Lung microvascular endothelial cell (primary cell): Measurements from ENCODE around the gene CHRND. TPM values are rescaled to one million over a fixed set of nuclear protein-coding genes. Genes with fewer than 3 reads are reported as not detected.
A peak's percentile ranks its signal among the peaks of the same experiment; 100 is the strongest.
"Not testable (repeated sequence)": the region's sequence is repeated elsewhere in the genome, so short reads cannot be mapped to it uniquely, and the experiment has no call there.

Source experiments
- DNase-seq, 2 donors: peaks; one replicate each; pipeline versions ENCODE4 v3.0.0 to v3.0.0-alpha.2; 2010; ENCODE audit warnings: low read depth in 2 of 2
- total RNA-seq: library from RNA; depleted of rRNA; stranded (reverse); fragments of >200 nt; gene quantifications from 2 replicates; pipeline ENCODE4 v1.2.1, GENCODE V29; 2014

CHRND gene
- total RNA-seq, 1 donor from 2014 or later: not detected

DNA sequence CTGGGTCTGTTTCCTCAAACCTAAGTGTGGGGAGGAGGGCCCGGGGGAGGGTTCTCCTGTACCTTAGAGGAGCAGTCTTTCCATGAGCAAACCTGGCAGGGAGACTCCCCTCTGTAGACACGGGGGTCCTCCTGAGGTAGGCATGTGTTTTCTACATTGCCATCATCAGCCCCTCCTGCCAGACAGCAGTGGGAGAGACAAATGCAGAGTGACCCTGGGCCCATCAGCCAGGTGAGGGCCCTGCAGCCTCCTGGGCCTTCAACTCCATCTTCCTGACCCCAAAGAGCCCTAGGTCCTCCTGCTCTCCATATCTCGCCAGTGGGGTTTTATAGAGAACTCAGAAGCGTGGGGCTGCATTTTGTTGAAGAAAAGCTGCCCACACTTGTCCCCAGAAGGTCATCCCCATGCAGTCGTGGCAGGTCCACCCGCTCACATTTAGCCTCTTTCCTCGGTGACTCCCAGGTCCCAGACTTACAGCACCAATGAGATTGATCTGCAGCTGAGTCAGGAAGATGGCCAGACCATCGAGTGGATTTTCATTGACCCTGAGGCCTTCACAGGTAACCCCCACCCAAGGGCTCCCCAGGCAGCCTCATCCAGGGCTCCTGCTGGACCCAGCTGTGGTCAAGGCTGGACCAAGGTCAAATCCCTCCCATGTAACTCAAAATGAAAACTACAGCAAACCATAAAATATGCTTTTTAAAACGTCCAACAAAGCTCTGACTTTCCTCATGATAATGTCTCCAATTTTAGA is 16.2 kb downstream of the CHRND start:
- DNase-seq: no peak

- no peak for DNase-seq
Observed at GRCh38 chr2:232542715-232543467, 16.9 kb downstream of the CHRND start.

- DNase-seq: no peak
Observed at GRCh38 chr2:232543491-232543890, 17.5 kb downstream of the CHRND start.

DNA sequence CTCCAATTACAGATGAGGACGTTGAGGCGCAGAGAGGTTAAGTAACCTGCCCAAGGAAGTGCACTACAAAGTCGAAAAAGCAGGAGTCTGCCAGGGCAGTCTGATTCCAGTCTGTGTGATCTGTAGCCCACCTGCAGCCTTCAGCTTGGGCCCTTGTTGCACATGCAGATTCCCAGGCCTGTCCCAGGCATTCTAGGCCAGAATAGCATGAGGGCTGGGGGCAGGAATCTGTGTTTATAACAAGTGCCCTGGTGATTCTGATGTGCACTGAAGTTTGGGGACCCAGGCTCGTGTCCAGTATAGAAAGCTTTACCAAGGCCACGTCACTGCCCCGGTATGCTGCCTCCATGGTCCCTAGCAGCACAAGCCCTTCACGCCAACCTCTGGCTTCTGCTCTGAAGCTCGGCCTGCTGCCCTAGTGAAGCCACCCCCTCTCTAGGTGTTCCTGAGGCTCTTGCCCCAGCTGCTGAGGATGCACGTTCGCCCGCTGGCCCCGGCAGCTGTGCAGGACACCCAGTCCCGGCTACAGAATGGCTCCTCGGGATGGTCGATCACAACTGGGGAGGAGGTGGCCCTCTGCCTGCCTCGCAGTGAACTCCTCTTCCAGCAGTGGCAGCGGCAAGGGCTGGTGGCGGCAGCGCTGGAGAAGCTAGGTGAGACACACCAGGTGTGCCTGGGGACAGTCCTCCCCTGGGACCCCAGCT is 18.1 kb downstream of the CHRND start:
- DNase-seq: no peak

DNA sequence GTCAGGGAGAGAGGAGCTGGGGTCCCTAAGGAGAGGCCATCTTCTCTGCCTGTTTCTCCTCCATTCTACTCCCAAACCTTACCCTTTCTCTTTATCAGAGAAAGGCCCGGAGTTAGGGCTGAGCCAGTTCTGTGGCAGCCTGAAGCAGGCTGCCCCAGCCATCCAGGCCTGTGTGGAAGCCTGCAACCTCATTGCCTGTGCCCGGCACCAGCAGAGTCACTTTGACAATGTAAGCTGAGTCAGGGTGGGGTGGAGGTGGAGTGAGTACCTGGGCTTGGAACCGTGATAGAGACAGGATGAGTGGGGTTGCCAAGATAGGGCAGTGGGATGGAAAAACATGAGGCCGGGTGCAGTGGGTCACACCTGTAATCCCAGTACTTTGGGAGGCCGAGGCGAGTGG is 18.7 kb downstream of the CHRND start:
- DNase-seq: no peak

- no peak for DNase-seq
Observed at GRCh38 chr2:232545511-232546375, 19.8 kb downstream of the CHRND start.

- DNase-seq: no peak
Observed at GRCh38 chr2:232547991-232548390, 22.0 kb downstream of the CHRND start.

GRCh38 chr2:232549655-232550353 is 23.8 kb downstream of the CHRND start:
- no peak for DNase-seq

DNA sequence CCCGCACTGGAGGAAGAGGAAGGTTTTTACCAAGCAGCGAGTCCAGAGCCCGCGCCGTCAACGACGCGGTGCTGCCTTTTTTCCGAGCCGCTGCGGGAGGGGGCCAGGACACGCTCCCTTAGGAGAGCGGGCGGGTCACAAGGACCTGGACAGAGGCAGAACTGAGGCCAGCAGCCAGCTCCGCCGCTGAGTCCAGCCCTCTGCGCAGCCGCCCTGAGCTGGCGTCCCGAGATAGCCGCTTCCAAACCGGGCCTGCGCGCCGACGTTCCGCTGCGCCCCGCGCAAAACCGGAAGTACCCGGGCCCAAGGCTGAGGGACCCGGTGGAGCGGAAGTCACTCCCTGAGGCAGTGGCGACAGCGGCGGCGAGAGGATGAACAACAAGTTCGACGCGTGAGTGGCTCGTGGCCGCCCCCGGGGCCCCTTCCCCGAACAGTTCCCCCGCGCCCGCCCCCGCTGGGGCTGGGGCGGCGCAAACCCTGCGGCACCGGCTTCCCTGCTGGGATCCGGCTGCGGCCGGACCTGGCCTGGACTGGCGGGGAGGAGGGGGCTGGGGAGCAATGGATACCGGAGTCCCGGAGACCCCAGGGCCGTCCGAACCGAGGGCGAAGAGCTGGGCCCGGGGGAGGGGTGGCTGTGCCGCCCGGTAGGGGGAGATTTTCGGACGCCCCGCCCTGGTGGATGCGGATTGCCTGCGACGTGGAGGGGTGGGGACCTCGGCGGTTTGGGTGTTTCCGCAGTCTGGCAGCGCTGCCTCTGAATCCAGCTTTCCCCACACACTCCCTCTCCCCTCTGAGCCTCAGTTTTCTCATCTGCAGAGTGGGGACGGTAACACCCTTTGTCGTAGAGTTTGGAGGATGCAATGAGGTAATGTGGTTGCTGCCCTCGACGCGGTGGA is 24.6 kb downstream of the CHRND start, which contains the start of the genes EIF4E2 and TIGD1:
Gene EIF4E2 (plus strand): TSS at position 336 of the 896 bp plus-strand sequence. CDS start 36 bp downstream, at position 372.
Gene TIGD1 (minus strand): TSS at position 204 of the 896 bp plus-strand sequence. CDS start 675 bp downstream, outside the sequence.
- peak; percentile 96 to 97 for DNase-seq

DNA sequence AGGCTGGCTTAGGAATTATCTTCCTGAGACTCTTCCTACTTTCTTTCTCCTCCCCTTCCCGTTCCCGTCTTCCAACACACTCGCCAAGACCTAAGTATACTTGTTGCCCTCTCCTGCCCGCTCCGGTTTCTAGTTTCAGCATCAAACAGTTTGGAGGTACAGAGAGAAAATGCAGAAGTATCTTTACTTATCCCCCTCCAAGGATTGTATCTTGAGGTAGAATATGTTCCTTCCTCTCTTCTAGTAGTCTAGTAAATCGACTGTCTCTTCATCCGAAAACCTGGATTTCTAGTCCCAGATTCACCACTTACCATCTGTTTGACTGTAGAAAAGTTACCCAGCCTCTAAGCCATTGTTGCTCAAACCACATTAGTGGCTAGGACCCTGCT is 25.3 kb downstream of the CHRND start:
- DNase-seq: no peak

DNA sequence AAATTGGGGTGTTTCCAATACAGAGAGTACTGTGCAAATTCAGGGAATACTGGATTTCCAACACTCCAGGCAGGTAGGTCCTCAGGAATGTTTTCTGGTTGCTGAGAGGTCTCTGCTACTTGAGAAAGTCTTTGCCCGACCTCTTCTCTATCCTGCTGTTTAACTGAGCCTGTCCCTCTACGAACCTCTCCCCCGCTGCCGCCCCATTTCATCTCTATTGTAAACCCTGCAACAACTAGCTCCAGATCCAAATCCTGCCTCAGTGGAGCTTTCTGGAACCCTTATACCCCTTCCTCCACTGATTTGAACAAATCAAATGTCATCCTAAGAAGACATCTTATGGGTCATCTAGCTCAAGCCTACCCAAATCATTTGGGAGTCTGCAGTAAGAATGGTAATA is 25.8 kb downstream of the CHRND start:
- DNase-seq: no peak

GRCh38 chr2:232556426-232556825 is 30.5 kb downstream of the CHRND start:
- no peak for DNase-seq

GRCh38 chr2:232562515-232563151 is 36.7 kb downstream of the CHRND start:
- no peak for DNase-seq

DNA sequence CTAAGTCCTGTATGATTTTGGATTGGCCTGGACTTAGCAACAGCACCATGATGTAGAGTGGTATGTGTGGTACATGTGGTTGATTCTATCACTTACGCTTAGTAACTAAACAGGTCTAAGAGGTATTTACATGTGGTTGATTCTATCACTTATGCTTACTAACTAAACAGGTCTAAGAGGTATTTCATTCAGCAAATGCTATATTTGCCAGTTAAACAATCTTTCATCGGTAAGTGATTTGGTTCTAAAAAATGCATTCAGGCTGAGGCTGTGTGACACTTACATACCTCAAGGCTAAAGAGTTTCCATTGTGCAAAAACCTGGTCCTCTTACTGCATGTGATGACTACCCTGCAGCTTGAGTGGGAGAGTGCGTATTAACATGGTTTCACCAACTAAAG is 37.6 kb downstream of the CHRND start:
- no peak for DNase-seq

GRCh38 chr2:232567721-232568120 is 41.8 kb downstream of the CHRND start:
- DNase-seq: no peak

- peak in 1 of 2 donors; percentile 71 for DNase-seq
Observed at GRCh38 chr2:232568161-232568560, 42.2 kb downstream of the CHRND start.

GRCh38 chr2:232569541-232569940 is 43.6 kb downstream of the CHRND start:
- DNase-seq: no peak

DNA sequence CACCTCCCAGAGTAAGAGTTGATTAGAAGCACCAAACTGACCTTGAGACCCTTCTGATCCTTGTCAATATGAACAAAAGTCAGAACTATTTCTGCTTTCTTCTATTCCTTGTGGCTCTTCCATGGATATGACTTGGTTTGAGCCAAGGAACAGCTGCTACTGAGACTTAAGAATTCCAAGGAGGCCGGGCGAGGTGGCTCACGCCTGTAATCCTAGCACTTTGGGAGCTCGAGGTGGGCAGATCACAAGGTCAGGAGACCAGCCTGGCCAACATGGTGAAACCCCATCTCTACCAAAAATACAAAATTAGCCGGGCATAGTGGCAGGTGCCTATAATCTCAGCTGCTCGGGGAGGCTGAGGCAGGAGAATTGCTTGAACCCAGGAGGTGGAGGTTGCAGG is 44.5 kb downstream of the CHRND start:
- DNase-seq: not testable (repeated sequence)

GRCh38 chr2:232571026-232571474 is 45.1 kb downstream of the CHRND start:
- DNase-seq: peak in 1 of 2 donors; percentile 83
